A549 (cell line): ENCODE results near the gene EEF2. TPM values are rescaled to one million over a fixed set of nuclear protein-coding genes. Genes with fewer than 3 reads are reported as not detected.

Source experiments
- ATAC-seq, 2 experiments: fragments of 200-7000 bp in 1 of 2; fragments of >200 bp in 1 of 2; cut with Nextera tagmentation in 1 of 2; cut with Tn5 transposase in 1 of 2; 3 replicates each; pipeline versions ENCODE4 v1.8.0 to v1.9.1; 2018 to 2020; ENCODE audit warnings: mild to moderate bottlenecking in 1 of 2, moderate library complexity in 1 of 2
- CTCF ChIA-PET: fragments of 300-600 bp; sonication (Branson Sonifier 250); formaldehyde crosslinking; extraction: SDS; loops from one replicate; lab custom pipeline; 2021; ENCODE audit warnings: antibody characterized with exemption, inconsistent platforms; lab: Yijun Ruan, JAX
- POLR2A ChIA-PET: fragments of 350-600 bp; formaldehyde crosslinking; extraction: SDS; loops from one replicate; lab custom pipeline; 2021; ENCODE audit warnings: antibody characterized with exemption, inconsistent platforms; lab: Yijun Ruan, JAX
- DNase-seq, 2 experiments: peaks; one replicate each; pipeline versions ENCODE4 v3.0.0 to v3.0.0-alpha.2; 2011 to 2016; ENCODE audit warnings: low read depth in 1 of 2, low spot score in 1 of 2
- FAIRE-seq: peaks from 2 replicates; lab custom pipeline; 2011; peaks lifted over from hg19 to GRCh38; lab: Jason Lieb, UNC
- H3K27ac ChIP-seq, 2 experiments: fragments of >200 bp; sonication (Bioruptor Twin); formaldehyde crosslinking; 3 replicates each; pipeline ENCODE4 v1.5.1; 2016 to 2017
- H3K4me1 ChIP-seq: fragments of >200 bp; sonication (Bioruptor Twin); formaldehyde crosslinking; 3 replicates; pipeline ENCODE4 v1.6.1; 2016
- H3K4me2 ChIP-seq: fragments of >200 bp; sonication (Bioruptor Twin); formaldehyde crosslinking; 3 replicates; pipeline ENCODE4 v1.6.1; 2016
- H3K4me3 ChIP-seq: fragments of >200 bp; sonication (Bioruptor Twin); formaldehyde crosslinking; 3 replicates; pipeline ENCODE4 v1.5.1; 2016
- H3K9me3 ChIP-seq: fragments of >200 bp; sonication (Bioruptor Twin); formaldehyde crosslinking; 3 replicates; pipeline ENCODE4 v1.6.1; 2016
- CHD4 ChIP-seq: fragments of 200-600 bp; sonication (generic); IDR thresholded peaks from 2 replicates; pipeline ENCODE4 v1.6.1; 2016; ENCODE audit warnings: antibody characterized with exemption, mild to moderate bottlenecking, borderline replicate concordance
- EHF ChIP-seq: fragments of 250-450 bp; sonication (Bioruptor Pico); IDR thresholded peaks from 2 replicates; pipeline ENCODE4 v1.5.0; 2020; ENCODE audit warnings: mild to moderate bottlenecking
- GATA3 ChIP-seq: IDR thresholded peaks from 2 replicates; pipeline ENCODE4 v1.6.1; 2012; ENCODE audit warnings: borderline replicate concordance
- HEYL ChIP-seq: fragments of 250-450 bp; sonication (Bioruptor Pico); IDR thresholded peaks from 2 replicates; pipeline ENCODE4 v1.8.0; 2021; ENCODE audit warnings: mild to moderate bottlenecking, moderate library complexity
- HOXB13 ChIP-seq: fragments of 250-450 bp; sonication (Bioruptor Pico); IDR thresholded peaks from 2 replicates; pipeline ENCODE4 v1.5.0; 2020; ENCODE audit warnings: low read depth, mild to moderate bottlenecking, moderate library complexity
- HOXB5 ChIP-seq: fragments of 250-450 bp; sonication (Bioruptor Pico); IDR thresholded peaks from 2 replicates; pipeline ENCODE4 v1.5.0; 2020; ENCODE audit warnings: mild to moderate bottlenecking, moderate library complexity
- MAFK ChIP-seq: fragments of 450-650 bp; IDR thresholded peaks from 2 replicates; pipeline ENCODE4 v1.6.1; 2014; ENCODE audit not compliant: partially characterized antibody
- NR3C1 ChIP-seq: fragments of >200 bp; sonication (Bioruptor Twin); formaldehyde crosslinking; IDR thresholded peaks from 3 replicates; pipeline ENCODE4 v1.6.1; 2017
- POLR2A ChIP-seq: IDR thresholded peaks from 2 replicates; pipeline ENCODE4 v1.6.1; 2012; ENCODE audit warnings: mild to moderate bottlenecking, low read length
- RAD21 ChIP-seq, 2 experiments: fragments of >200 bp in 1 of 2; sonication (Bioruptor Twin) in 1 of 2; formaldehyde crosslinking in 1 of 2; IDR thresholded peaks in 1 of 2; conservative IDR thresholded peaks in 1 of 2; 2 replicates in 1 of 2; 3 replicates in 1 of 2; pipeline ENCODE4 v1.6.1; 2012 to 2018; ENCODE audit warnings: inconsistent platforms in 1 of 2
- SREBF2 ChIP-seq: fragments of 450-650 bp; IDR thresholded peaks from 2 replicates; pipeline ENCODE4 v1.6.1; 2014; ENCODE audit warnings: mild to moderate bottlenecking, moderate library complexity
- TFCP2L1 ChIP-seq: fragments of 250-450 bp; sonication (Bioruptor Pico); IDR thresholded peaks from 2 replicates; pipeline ENCODE4 v1.5.0; 2021; ENCODE audit warnings: mild to moderate bottlenecking
- TP53 ChIP-seq: fragments of 250-450 bp; sonication (Bioruptor Pico); IDR thresholded peaks from 2 replicates; pipeline ENCODE4 v1.5.0; 2021; ENCODE audit warnings: mild to moderate bottlenecking, moderate library complexity
- USF2 ChIP-seq: fragments of 450-650 bp; IDR thresholded peaks from 2 replicates; pipeline ENCODE4 v1.6.1; 2014; ENCODE audit warnings: antibody characterized with exemption
- ZC3H11A ChIP-seq: fragments of 450-650 bp; IDR thresholded peaks from 2 replicates; pipeline ENCODE4 v1.6.1; 2014; ENCODE audit warnings: antibody characterized with exemption, mild to moderate bottlenecking
- WGBS: methylation state at CpG from one replicate; pipeline ENCODE4 v1.1.6; 2017; ENCODE audit errors: missing lambda C conversion rate; 5-methylcytosine and 5-hydroxymethylcytosine counted together
- polyA plus RNA-seq, 4 experiments: library from polyadenylated mRNA; depleted of rRNA in 3 of 4; stranded (reverse); fragments of >200 nt; fragmentation: RNase III in 1 of 4; extraction: RNeasy Plus Mini Kit Qiagen cat#74134 plus additional on column Dnase treatment in 1 of 4; gene quantifications; 2 replicates in 3 of 4; 3 replicates in 1 of 4; pipeline ENCODE4 v1.2.3, GENCODE V29; 2011 to 2017
- TF ChIP-seq, protein P1 (sequence below): fragments of 150-350 bp; IDR thresholded peaks from 2 replicates; pipeline ENCODE4 v1.6.1; 2014; ENCODE audit warnings: low read depth, mild to moderate bottlenecking, low read length
- TF ChIP-seq, protein P2 (sequence below): fragments of 250-450 bp; sonication (Bioruptor Pico); IDR thresholded peaks from 2 replicates; pipeline ENCODE4 v1.5.0; 2021; ENCODE audit warnings: mild to moderate bottlenecking, moderate library complexity, borderline replicate concordance
- TF ChIP-seq, protein P3 (sequence below): IDR thresholded peaks from 2 replicates; pipeline ENCODE4 v1.6.1; 2012; ENCODE audit warnings: low read depth, borderline replicate concordance

EEF2 gene
- polyA plus RNA-seq, 2 of the 4 experiments (the other 2 are of a cell fraction): 680 to 971 TPM

- ChIA-PET POLR2A (no interaction called here), CTCF (no interaction called here)
- Histone ChIP-seq H3K27ac (no peak overlapping the region), H3K4me2 (no peak overlapping the region), H3K9me3 (no peaks in the 10 kb centered on the region), H3K4me3 (no peak overlapping the region), H3K4me1 (no peaks in the 10 kb centered on the region)
- TF ChIP-seq ZC3H11A: no peak
- no peak for TF ChIP-seq RAD21 (conservative IDR thresholded peaks at IDR 0.05 in 1 of 2, IDR thresholded peaks at IDR 0.05 in 1 of 2)
- TF ChIP-seq TFCP2L1: no peak
- TF ChIP-seq POLR2A: no peak
- TF ChIP-seq HOXB13 (CRISPR knock-in tag): no peak
- TF ChIP-seq, protein P1, sequence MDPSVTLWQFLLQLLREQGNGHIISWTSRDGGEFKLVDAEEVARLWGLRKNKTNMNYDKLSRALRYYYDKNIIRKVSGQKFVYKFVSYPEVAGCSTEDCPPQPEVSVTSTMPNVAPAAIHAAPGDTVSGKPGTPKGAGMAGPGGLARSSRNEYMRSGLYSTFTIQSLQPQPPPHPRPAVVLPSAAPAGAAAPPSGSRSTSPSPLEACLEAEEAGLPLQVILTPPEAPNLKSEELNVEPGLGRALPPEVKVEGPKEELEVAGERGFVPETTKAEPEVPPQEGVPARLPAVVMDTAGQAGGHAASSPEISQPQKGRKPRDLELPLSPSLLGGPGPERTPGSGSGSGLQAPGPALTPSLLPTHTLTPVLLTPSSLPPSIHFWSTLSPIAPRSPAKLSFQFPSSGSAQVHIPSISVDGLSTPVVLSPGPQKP: no peak
- TF ChIP-seq CHD4: no peak
- TF ChIP-seq, protein P2, sequence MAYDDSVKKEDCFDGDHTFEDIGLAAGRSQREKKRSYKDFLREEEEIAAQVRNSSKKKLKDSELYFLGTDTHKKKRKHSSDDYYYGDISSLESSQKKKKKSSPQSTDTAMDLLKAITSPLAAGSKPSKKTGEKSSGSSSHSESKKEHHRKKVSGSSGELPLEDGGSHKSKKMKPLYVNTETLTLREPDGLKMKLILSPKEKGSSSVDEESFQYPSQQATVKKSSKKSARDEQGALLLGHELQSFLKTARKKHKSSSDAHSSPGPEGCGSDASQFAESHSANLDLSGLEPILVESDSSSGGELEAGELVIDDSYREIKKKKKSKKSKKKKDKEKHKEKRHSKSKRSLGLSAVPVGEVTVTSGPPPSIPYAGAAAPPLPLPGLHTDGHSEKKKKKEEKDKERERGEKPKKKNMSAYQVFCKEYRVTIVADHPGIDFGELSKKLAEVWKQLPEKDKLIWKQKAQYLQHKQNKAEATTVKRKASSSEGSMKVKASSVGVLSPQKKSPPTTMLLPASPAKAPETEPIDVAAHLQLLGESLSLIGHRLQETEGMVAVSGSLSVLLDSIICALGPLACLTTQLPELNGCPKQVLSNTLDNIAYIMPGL (CRISPR knock-in tag): no peak
- TF ChIP-seq TP53 (CRISPR knock-in tag): no peak
- WGBS: 89% methylated on average over 15 of the region's 34 CpGs
- ATAC-seq (no peak; a peak in 1 of 6 replicates), FAIRE-seq (no peak), DNase-seq (no peak)
Measured at GRCh38 chr19:4023600-4024398, 38.5 kb upstream of the EEF2 start.

GRCh38 chr19:4019578-4019977 lies 34.3 kb upstream of the EEF2 start:
- CTCF ChIA-PET: no interaction called here
- POLR2A ChIA-PET: no interaction called here
- no peaks in the 10 kb centered on the region for H3K4me1 ChIP-seq
- ATAC-seq: no peak
- H3K4me2 ChIP-seq: no peak overlapping the region
- no peak overlapping the region for H3K27ac ChIP-seq
- DNase-seq: no peak
- 87% methylated on average over 14 of the region's 17 CpGs for WGBS
- no peaks in the 10 kb centered on the region for H3K9me3 ChIP-seq
- no peak for FAIRE-seq
- no peak overlapping the region for H3K4me3 ChIP-seq
- TF ChIP-seq HEYL (CRISPR knock-in tag) (no peak), GATA3 (no peak), SREBF2 (no peak), EHF (CRISPR knock-in tag) (no peak), USF2 (no peak), NR3C1 (no peak), TP53 (CRISPR knock-in tag) (no peak), MAFK (no peak), HOXB5 (CRISPR knock-in tag) (no peak)
- TF ChIP-seq, protein P3, sequence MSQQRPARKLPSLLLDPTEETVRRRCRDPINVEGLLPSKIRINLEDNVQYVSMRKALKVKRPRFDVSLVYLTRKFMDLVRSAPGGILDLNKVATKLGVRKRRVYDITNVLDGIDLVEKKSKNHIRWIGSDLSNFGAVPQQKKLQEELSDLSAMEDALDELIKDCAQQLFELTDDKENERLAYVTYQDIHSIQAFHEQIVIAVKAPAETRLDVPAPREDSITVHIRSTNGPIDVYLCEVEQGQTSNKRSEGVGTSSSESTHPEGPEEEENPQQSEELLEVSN: no peak
- TF ChIP-seq, all 56 proteins: peak for 0
